Right cardiac atrium (tissue), 5 donors: ENCODE data around the gene COL2A1. TPM values are rescaled to one million over a fixed set of nuclear protein-coding genes. Genes with fewer than 3 reads are reported as not detected.

Experiments used
- ATAC-seq, 2 donors: fragments of 200-7000 bp; cut with Tn5 transposase; one replicate each; pipeline versions ENCODE4 v1.8.0 to v1.9.1; 2020; ENCODE audit warnings: moderate library complexity in 2 of 2, mild to moderate bottlenecking in 1 of 2
- DNase-seq, 3 donors: peaks; one replicate each; pipeline ENCODE4 v3.0.0-alpha.2; 2020
- H3K27ac ChIP-seq: one replicate; pipeline ENCODE4 v1.5.1; 2013; ENCODE audit warnings: mild to moderate bottlenecking, low read length, control low read depth, moderate library complexity
- H3K27me3 ChIP-seq: one replicate; pipeline ENCODE4 v1.6.1; 2013; ENCODE audit not compliant: control insufficient read depth, insufficient read depth
- H3K4me1 ChIP-seq: one replicate; pipeline ENCODE4 v1.6.1; 2013; ENCODE audit warnings: low read length; ENCODE audit not compliant: control insufficient read depth, insufficient read depth
- H3K4me3 ChIP-seq: one replicate; pipeline ENCODE4 v1.5.1; 2013; ENCODE audit warnings: low read length, control low read depth
- H3K9me3 ChIP-seq: one replicate; pipeline ENCODE4 v1.6.1; 2013; ENCODE audit warnings: low read length; ENCODE audit not compliant: control insufficient read depth
- WGBS: extraction: QIAGEN DNeasy Blood & Tissue Kit; methylation state at CpG from one replicate; pipeline ENCODE4 v1.1.7; 2013; 5-methylcytosine and 5-hydroxymethylcytosine counted together
- intact Hi-C, 4 donors: fragments of 100-400 bp; cut with DNase I; formaldehyde crosslinking; loops; one replicate each; pipeline versions ENCODE4 v1.11.0 to v1.14.0; 2022 to 2023
- polyA plus RNA-seq: library from polyadenylated mRNA; stranded (reverse); fragments of 200-250 nt; gene quantifications from one replicate; pipeline ENCODE4 v1.2.3, GENCODE V29; 2013
- total RNA-seq, 4 donors: library from RNA; stranded (reverse); fragmentation: NEBNext Ultra II Directional; extraction: Animal tissue kit (Norgen Biotek cat#: 25700); gene quantifications; one replicate each; pipeline ENCODE4 v1.2.1, GENCODE V29; 2021
- donor health status: healthy with polysubstance abuse.
- donor health status: DM: no; HTN: yes; CAD: no.
- donor health status: DM: no; HTN: no; CAD: no.
- donor health status: DM: no; HTN: yes; CAD: no; lungs with severe emphysema.
- donor health status: DM: yes; HTN: yes; CAD: no.

COL2A1 gene
- total and polyA plus RNA-seq, 5 donors = 0.07 TPM; not detected in 4

DNA sequence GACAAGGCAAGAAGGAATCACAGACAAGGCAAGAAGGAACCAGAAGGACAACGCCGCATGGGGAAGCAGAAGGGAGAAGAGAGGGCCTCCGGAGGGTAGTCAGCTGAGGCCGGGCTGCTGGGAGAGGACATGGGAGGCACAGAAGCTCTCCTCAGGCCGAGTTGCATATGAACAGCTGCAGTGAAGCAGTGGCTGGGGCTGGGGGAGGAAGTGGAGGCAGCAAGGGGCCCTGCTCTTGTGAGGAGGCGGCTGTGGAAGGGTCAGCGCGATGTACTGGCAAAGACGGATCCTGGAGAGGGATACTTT, 62.8 kb downstream of the COL2A1 start:
- no peak for ATAC-seq

DNA sequence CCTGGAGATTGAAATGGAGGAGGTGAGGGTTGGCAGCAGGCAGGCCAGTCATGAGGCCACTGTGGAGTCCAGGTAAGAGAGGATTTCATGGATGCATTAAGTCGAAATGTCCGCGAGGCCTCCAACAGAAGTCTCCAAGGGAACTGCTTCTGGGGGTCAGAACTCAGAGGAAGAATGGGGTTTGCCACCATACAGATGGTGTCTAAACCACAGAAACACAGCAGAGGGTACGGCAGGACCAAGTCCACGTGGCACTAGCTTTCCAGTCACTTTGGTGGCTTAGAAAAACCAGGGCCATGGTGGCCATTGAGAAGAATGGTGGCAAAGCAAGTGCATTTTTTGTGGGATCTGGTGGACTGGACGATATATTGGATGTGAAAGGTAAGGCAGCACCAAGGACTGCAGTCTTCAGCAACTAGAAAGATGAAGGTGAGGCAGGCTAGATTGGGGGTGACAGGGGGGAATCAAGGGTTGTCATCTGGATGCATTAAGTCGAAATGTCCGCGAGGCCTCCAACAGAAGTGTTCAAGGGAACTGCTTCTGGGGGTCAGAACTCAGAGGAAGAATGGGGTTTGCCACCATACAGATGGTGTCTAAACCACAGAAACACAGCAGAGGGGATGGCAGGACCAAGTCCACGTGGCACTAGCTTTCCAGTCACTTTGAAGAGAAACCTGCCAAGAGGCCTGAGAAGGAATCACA, 63.4 kb downstream of the COL2A1 start:
- no peaks in the 10 kb centered on the region for H3K27me3 ChIP-seq
- ATAC-seq (no peak), DNase-seq (no peak)
- no peak overlapping the region for H3K4me3 ChIP-seq
- H3K4me1 ChIP-seq = peaks cover 2% of the 10 kb centered on the region
- no peak overlapping the region for H3K27ac ChIP-seq
- H3K9me3 ChIP-seq = no peaks in the 10 kb centered on the region
- intact Hi-C loops = no loop called here
- 95% methylated on average over 10 of the region's 10 CpGs for WGBS

More for the DNA sequence above, 62.8 kb downstream of the COL2A1 start:
- 82% methylated on average over 9 of the region's 9 CpGs for WGBS
- H3K27me3 ChIP-seq = no peaks in the 10 kb centered on the region
- DNase-seq = no peak
- no peaks in the 10 kb centered on the region for H3K9me3 ChIP-seq
- no peak overlapping the region for H3K27ac ChIP-seq
- intact Hi-C loops = no loop called here
- H3K4me3 ChIP-seq = no peak overlapping the region
- peaks cover 2% of the 10 kb centered on the region for H3K4me1 ChIP-seq

DNA sequence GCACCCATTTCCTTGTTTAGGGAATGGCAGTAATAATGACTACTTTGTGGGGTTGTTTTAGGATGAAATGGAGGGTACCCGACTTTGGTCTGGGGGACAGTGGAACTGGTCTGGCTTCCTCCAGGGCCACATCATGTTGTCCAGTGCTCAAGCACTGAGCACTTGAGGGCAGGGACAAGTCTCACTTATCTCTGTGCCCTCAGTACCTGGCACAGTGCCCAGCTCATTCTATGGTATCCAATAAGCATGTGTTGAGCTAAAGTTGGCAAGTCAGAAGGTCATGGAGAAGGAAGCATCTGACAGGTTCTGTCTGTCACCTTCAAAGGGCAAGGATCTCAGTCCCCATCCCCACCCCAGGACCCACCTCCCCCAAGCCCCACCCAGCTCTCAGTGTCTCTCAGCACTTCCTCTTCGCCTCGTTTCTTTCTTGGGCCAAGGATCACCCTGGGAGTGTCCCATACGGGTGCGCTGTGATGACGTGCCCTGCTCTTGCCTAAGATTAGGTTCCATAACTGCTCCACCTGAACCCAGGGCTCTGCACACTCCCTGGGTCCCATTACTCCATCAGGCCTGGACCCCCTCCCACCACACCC, 65.2 kb downstream of the COL2A1 start:
- intact Hi-C loops = no loop called here
- Histone ChIP-seq H3K4me3 (no peak overlapping the region), H3K27me3 (no peaks in the 10 kb centered on the region), H3K4me1 (peaks cover 2% of the 10 kb centered on the region), H3K9me3 (no peaks in the 10 kb centered on the region), H3K27ac (no peak overlapping the region)
- DNase-seq (peak; percentile 44 to 78 (median 75)), ATAC-seq (peak; percentile 62 to 64)
- 60% methylated on average over 6 of the region's 6 CpGs for WGBS

DNA sequence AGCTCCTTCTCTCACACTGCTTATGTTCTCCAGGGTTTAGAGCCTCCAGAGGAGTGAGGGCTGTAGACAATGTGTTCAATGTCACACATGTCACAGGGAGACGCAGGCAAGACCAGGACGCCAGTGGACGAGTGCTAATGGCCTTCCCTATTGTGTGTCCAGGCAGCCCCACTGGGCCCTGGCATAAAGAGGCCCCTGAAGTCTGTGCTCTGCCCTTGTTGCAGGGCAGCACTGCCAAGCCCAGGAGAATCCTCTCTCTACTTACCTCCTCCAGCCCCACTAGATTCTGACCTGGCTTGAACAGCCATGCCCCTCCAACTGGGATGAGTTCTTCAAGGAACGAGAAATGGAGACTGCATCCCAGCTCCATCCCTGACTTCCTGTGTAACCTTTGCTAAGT, 65.7 kb downstream of the COL2A1 start:
- no peaks in the 10 kb centered on the region for H3K27me3 ChIP-seq

DNA sequence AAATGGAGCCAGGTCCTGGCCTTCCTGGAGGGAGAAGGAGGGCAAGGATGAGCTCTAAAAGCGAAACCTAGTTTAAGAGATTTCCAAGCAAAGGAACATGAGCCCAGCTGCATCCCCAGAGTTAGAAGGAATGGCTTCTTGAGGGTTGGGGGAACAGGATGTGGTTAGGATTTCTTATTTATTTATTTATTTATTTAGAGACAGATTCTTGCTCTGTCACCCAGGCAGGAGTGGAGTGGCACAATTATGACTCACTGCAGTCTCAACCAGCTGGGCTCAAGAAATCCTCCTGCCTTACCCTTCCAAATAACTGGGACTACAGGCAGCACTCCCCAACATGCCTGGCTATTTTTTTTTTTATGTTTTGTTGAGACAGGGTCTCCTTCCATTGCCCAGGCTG, 66.2 kb downstream of the COL2A1 start:
- ATAC-seq (no peak), DNase-seq (no peak)
- Histone ChIP-seq H3K27me3 (no peaks in the 10 kb centered on the region), H3K4me1 (peaks cover 2% of the 10 kb centered on the region), H3K9me3 (no peaks in the 10 kb centered on the region), H3K4me3 (no peak overlapping the region), H3K27ac (no peak overlapping the region)
- intact Hi-C loops = no loop called here
- WGBS = 95% methylated on average over 1 of the region's 1 CpG

More for the DNA sequence above, 65.7 kb downstream of the COL2A1 start:
- no peak overlapping the region for H3K4me3 ChIP-seq
- H3K27ac ChIP-seq = no peak overlapping the region
- DNase-seq (no peak), ATAC-seq (no peak)
- intact Hi-C loops = no loop called here
- 77% methylated on average over 4 of the region's 4 CpGs for WGBS
- H3K9me3 ChIP-seq = no peaks in the 10 kb centered on the region
- peaks cover 2% of the 10 kb centered on the region for H3K4me1 ChIP-seq

DNA sequence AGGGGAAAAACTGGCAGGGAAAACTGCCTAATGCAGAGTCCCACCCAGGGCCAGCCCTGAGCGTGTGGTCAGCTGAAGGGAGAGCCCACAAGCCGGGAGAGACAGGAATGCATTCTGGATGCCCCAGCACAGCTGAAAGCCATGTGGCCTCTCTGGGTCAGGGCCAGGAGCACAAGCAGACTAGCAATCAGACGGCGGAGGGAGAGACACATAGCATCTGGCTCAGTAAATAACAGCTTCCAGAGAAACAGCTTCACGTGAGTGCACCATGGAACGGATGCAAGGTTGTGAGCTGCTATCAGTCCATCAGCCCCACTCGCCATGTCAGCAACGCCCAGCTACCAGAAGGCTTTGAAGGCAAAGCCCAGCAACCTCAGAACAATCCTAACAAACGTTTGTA, 69.1 kb downstream of the COL2A1 start:
- intact Hi-C loops = no loop called here
- DNase-seq = peak; percentile 63 to 84 (median 81)
- Histone ChIP-seq H3K27ac (no peak overlapping the region), H3K9me3 (no peaks in the 10 kb centered on the region), H3K4me1 (peaks cover 2% of the 10 kb centered on the region), H3K4me3 (no peak overlapping the region), H3K27me3 (no peaks in the 10 kb centered on the region)
- ATAC-seq = peak; percentile 73 to 79
- WGBS = 22% methylated on average over 9 of the region's 9 CpGs

DNA sequence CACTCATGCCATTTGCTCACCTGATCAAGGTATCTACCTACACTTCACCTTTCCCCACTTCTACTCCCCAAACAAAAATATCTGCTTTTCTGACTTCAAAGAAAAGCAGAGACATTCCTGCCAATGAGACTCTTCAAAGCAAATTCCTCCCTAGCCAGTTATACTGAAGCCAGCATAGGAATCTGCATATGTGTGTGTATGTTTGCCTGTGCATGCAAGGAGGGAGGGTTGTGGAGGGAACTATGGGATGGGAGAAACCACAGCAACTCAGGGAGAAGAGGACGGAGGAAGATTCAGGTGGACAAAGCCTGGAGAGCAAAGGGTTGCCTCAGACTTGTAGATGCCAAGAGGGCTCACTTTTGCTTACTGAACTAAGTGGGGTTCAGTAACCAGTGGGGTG, 73.1 kb downstream of the COL2A1 start:
- no peak for ATAC-seq
- Histone ChIP-seq H3K4me3 (no peak overlapping the region), H3K27ac (no peak overlapping the region), H3K9me3 (no peaks in the 10 kb centered on the region), H3K27me3 (no peaks in the 10 kb centered on the region), H3K4me1 (no peaks in the 10 kb centered on the region)
- no peak for DNase-seq
- intact Hi-C loops = no loop called here
- WGBS = 74% methylated on average over 1 of the region's 1 CpG

DNA sequence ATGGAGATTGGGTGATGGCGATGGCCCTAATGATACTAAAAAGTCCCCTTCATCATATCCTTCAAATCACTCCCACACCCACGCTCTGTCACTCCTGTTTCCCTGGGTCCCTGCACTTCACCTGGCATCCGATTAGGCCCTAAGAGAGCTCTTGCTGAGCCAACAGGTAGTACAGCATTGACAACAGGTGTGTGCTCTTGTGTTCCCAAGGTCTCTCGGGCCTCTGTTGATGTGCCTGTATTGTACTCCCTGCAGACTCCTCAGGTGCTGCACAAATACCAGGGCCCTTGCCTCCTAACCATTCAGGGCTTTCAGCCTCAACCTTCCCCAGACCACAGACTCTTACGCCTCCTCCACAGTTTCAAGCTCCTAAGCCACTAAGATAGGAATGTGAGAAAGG, 73.6 kb downstream of the COL2A1 start:
- Histone ChIP-seq H3K27ac (no peak overlapping the region), H3K27me3 (no peaks in the 10 kb centered on the region), H3K4me1 (no peaks in the 10 kb centered on the region), H3K9me3 (no peaks in the 10 kb centered on the region), H3K4me3 (no peak overlapping the region)
- intact Hi-C loops = no loop called here
- no peak for DNase-seq
- no peak for ATAC-seq
- 93% methylated on average over 5 of the region's 5 CpGs for WGBS

- intact Hi-C loops = no loop called here
- H3K4me1 ChIP-seq = no peaks in the 10 kb centered on the region
- H3K27me3 ChIP-seq = no peaks in the 10 kb centered on the region
- H3K27ac ChIP-seq = no peak overlapping the region
- H3K9me3 ChIP-seq = no peaks in the 10 kb centered on the region
- WGBS = 81% methylated on average over 3 of the region's 3 CpGs
- H3K4me3 ChIP-seq = no peak overlapping the region
- ATAC-seq (no peak), DNase-seq (no peak)
Observed at GRCh38 chr12:47927346-47927745, 76.9 kb downstream of the COL2A1 start.

Other genes starting within 250 kb of the COL2A1 start
- gene RAPGEF3, start 245.6 kb downstream of the COL2A1 start, total RNA-seq = 10 to 100 TPM; 14.1 to 28.7 (median 23.3) TPM
- gene RAPGEF3, start 245.6 kb downstream of the COL2A1 start, polyA plus RNA-seq = 44.9 TPM
- 10 to 100 TPM; 26.5 to 30.1 (median 27.6) TPM for gene SLC48A1, start 231.2 kb downstream of the COL2A1 start, total RNA-seq
- 22.0 TPM for gene SLC48A1, start 231.2 kb downstream of the COL2A1 start, polyA plus RNA-seq
- 10 to 100 TPM; 46.5 to 60.1 (median 51.1) TPM for gene HDAC7, start 184.6 kb downstream of the COL2A1 start, total RNA-seq
- 38.0 TPM for gene HDAC7, start 184.6 kb downstream of the COL2A1 start, polyA plus RNA-seq
- gene VDR, start 99.5 kb downstream of the COL2A1 start, total RNA-seq = 1 to 10 TPM in 2 of 4 donors, under 1 TPM in 2; 0.93 to 3.0 (median 1.3) TPM
- gene VDR, start 99.5 kb downstream of the COL2A1 start, polyA plus RNA-seq = 0.27 TPM
- 10 to 100 TPM; 68.6 to 85.7 (median 74.5) TPM for gene TMEM106C, start 40.9 kb downstream of the COL2A1 start, total RNA-seq
- 67.8 TPM for gene TMEM106C, start 40.9 kb downstream of the COL2A1 start, polyA plus RNA-seq
- gene SENP1, start 101.6 kb upstream of the COL2A1 start, total RNA-seq = 10 to 100 TPM in 1 of 4 donors, 1 to 10 TPM in 3; 7.7 to 12.8 (median 9.0) TPM
- 2.8 TPM for gene SENP1, start 101.6 kb upstream of the COL2A1 start, polyA plus RNA-seq
- gene PFKM, start 114.9 kb upstream of the COL2A1 start, total RNA-seq = 100 to 1,000 TPM; 322 to 429 (median 358) TPM
- 204 TPM for gene PFKM, start 114.9 kb upstream of the COL2A1 start, polyA plus RNA-seq
- 10 to 100 TPM; 58.5 to 69.9 (median 62.4) TPM for gene ASB8, start 153.0 kb upstream of the COL2A1 start, total RNA-seq
- 33.4 TPM for gene ASB8, start 153.0 kb upstream of the COL2A1 start, polyA plus RNA-seq
- gene CCDC184, start 179.2 kb upstream of the COL2A1 start, total RNA-seq = 1 to 10 TPM in 1 of 4 donors, under 1 TPM in 3; 0.71 to 1.1 (median 0.84) TPM
- 0.57 TPM for gene CCDC184, start 179.2 kb upstream of the COL2A1 start, polyA plus RNA-seq
- gene OR10AD1, start 198.8 kb upstream of the COL2A1 start, total RNA-seq = not detected
- not detected for gene OR10AD1, start 198.8 kb upstream of the COL2A1 start, polyA plus RNA-seq